NCI-H69 (cell line): ENCODE data around the gene RTN4RL1.
A peak's percentile ranks its signal among the peaks of the same experiment; 100 is the strongest.

Source experiments
- DNase-seq: peaks from one replicate; lab custom pipeline; 2025; lab: John Stamatoyannopoulos, UW

RTN4RL1 gene

DNA sequence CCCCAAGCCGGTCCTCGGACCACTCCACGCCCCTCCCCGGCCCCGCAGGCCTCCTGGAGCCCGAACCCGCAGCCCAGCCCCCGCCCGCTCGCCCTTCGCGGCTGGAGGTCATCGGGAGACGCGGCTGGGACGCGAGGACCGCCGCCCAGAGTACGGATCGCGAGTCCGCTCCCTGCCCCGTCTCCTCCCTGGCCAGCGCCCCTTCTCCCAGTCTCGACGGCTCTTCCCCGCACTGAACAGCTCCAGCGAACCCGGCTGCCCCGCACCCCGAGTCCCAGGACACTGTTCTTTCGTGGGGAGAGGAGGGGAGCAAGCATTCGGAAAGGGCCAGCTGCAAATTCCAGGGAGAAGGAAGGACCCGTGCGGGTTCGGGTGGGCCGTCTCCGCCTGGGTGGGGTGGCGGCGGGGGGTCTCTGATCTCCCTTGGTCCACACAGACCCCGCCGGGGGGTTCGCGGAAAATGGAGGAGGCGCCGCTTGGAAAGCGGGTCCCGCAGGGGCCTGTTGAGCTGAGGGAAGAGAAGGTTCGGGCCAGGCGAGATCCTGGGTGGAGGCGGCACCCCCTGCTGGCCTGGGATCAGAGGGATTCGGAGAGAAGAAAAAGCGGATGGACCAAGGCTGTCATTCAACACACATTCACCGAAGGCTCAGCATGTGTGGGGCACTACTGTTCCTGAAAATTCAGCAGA is 632 bp upstream of the RTN4RL1 start:
- DNase-seq, result peak; percentile 24

DNA sequence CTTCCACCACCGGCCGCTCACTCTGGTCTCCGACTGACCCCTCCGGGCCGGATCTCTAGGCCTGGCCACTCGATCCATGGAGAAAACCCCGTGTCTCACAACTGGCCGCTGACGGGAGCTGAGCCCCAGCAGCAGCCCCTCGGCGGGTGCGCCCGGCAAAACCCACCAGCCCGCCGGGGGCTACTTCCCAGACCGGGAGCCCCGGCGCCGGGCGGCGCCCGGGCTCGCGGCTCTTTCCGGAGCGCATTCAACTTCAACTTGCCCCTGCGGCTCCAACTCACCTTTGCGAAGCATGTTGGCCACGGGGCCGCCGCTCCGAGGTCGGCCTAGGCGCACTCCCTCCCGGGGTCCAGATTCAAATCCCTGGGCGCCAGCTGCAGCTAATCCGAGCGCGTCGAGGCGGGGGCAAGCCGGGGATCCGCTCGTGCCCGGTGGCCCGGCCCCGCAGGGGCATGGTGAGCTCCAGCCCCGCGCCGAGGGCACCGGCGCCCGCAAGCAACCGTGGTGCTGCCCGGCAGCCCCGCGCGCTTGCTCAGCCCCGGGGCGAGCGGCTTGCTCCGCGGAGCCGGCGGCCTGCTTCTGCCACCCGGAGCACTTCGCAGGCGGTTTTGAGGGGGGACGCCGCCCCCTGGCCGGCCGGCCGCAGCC is 438 bp downstream of the RTN4RL1 start:
- peak; percentile 43 for DNase-seq

DNA sequence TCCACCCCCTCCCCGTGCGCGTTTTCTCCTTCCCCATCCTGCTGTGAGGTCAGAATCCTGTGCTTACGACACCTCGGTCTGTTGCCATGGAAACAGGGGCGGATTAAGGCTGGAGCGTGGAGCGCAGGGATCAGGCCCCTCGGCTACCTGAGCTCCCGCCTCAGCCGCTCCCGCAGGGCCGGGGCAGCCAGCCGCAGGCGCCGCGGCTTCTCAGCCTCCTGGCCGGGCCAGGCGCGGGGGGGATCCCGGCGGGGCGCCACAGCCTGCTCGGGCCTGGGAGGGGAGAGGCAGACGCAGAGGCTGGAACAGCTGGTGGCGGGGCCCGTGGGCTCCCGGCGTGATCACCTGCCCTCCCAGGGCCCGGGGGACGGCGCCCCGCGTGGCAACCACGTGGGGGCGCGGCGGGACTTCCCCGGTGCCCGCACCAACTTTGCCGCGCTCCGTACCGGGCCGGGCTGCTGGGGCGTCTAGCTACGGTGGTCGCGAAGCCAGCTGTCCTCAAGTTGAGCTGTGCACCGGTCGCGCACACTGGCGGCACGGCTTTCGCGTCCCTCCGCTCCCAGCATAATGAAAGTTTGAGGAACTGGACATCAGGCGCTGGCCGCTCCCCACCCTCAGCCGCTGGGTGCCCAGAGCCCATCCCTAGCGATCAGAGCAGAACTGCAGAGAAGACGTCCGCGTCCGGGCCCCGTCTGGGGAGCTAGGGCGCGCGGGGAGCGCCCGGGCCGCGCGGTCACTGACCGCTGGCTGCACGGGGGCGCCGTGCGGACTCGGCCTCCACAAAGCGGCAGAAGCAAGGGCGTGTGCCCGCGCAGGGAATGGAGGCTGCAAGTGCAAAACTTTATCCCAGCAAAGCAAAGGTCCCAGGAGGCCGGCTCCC is 1.2 kb downstream of the RTN4RL1 start:
- peak; percentile 87 for DNase-seq

DNA sequence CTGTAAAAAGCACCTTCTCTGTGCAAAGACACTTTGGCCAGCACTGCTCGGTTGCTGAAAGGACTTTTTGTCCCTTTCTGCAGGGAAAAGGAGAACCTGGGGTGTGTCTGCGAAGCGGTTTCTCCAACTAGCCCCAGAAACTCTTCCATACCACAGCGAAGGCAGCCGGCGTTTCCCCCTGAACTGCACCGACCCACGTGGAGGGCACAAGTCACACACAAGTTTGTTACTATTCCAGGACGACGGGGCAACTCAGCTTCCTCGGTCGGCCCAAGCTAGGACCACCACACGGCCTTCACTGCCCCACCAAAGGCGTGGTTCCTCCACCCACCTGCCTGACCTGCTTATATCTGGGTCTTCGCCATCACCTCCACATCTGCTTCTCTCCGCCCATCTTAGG is 1.9 kb downstream of the RTN4RL1 start:
- no peak for DNase-seq

DNA sequence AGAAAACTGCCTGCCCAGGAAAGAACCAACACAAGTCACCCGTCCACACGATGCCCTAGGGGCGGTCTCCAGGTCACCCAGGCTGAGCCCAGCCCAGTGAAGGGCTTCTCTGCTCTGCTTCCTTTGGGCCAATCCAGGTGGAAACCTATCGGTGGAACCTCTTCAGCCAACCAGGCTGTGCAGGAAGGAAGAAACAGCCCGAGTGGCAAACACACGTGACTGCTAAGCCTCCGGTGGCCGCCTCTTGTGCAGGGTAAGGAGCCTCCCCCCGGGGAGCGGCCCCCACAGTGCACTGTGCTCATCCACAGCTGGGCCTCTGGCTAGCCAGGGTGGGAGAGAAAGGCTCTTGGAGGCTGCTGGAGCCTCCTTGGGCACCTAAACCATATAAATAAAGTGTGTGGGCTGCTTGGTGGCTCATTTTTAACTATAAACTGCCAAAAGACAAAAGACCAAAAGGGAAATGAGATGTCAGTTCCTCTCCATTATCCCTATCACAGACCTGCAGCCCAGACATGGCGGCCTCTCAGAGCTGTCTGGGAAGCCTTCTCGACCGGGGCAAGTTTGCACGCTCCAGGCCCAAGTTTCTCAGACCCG is 2.4 kb downstream of the RTN4RL1 start:
- DNase-seq, result no peak

DNA sequence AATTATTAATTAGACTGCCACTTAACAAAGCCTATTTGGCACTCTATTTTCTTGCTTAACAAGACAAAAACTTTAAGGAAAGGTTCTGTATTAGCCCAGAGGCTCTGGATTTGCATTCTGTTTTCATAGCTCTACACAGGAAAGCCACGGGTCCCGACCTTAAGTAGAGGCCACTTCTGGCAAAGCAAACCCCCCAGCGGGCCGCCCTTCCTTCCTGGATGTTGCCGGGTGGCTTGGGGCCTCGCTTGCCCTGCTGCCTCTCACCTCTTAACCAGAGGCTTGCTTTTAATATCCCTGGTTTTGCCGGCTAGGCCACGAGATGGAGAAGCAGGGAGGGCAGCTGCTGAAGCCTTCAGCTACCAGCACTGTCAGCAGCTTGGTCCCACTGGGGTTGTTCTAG is 4.4 kb downstream of the RTN4RL1 start:
- DNase-seq, result no peak

DNA sequence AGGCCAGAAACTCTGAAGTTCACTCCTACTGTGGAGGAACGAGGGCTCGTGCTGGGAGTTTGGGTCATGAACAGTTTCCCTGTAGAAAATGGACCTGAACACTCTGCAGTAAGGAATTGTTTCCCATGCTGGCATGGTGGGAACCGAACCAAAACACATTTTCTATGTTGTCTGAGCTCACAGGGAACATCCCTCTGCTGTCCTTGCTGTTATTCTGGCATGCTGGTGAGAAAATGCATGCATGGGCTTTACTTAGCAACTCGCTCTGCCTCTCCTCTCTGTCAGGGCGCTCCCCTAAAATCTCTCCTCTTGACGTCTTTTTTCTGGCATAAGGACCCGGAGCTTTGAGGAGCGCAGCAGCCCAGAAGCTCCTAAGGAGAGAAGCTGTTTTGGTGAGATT is 5.4 kb downstream of the RTN4RL1 start:
- no peak for DNase-seq

DNA sequence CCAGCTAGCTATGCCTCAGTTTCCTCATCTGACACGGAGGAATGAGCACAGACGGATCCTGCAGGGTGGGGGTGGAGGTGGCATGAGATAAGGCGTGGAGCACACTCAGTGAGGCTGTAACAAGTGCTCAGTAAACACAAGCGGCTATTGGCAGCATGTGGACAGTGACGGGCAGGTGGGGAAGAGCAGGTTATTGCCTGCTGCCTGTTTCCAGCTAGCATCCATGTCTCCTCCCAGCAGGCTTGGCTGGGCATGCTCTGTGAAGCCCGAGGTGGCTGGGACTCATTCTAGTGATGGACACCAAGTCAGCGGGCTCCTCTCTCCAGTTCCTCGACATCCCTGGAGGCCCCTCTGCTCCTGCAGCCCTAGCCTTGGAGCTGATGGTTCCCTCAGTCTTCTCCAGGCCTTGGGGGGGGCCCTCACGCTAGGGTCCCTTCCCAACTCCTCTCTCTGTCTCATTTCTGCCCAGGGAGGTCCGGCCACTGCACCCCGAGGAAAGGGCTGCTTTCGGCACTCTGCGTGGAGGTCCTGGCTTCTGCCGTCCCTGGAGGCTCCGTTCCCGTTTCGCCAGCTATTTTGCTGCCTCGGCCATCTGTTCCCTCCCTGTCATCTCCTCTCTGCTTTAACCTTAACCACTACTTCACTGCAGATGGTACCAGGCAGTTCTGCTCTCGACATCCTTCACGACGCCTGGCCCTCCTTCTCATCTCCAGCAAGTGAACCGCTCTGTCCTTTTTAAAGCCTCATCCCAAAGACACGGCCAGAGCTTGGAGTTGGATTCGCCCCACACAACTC is 6.2 kb downstream of the RTN4RL1 start:
- DNase-seq, result peak; percentile 57

DNA sequence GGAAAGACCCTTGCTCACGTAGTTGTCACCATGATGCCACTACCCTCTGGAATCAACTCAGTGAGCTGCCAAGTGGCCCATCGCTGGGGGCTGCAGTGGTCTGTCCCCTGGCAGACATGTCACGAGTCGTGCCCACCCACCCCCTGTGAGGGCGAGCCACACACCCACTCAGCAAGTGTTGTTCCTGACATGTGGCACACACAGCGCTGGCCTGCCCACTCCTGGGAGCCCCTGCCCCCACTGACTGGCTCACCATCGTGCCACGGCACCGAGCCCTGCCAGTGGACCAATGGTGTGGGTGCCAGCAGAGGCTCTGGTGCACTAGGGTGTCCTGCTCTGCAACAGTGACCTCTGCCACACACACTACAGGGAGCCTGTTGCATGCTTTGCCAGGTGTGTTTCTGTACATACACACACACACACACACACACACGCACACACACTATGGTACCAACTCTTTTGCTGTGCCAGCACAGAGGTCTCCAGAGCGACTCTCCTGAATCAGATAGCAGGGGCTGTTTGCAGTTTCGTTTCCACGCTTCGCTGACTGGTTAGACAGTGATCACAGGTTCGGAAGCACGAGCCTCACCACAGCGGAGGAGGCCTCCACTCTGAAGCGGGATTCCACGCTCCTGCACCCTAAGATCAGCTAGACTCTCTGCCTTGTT is 7.7 kb downstream of the RTN4RL1 start:
- peak; percentile 14 for DNase-seq

DNA sequence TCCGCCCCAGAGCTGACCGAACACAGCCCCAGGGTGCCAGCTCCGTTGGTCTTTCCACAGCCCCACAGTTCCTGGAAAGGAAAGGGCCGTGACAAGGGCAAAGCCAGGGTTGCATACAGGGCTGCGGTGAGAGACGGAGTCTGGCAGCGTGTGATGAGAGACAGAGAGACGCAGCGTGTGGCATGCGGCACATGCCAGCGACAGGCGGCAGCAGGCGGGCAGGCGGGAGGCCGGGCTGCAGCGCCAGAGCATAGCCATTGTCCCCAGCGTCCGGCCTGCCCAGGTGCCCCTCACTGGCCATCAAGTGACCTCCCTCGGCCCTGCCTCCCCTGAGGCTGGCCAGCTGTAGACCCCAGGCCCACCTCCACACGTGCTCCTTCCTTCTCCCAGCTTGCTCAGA is 8.6 kb downstream of the RTN4RL1 start:
- no peak for DNase-seq

DNA sequence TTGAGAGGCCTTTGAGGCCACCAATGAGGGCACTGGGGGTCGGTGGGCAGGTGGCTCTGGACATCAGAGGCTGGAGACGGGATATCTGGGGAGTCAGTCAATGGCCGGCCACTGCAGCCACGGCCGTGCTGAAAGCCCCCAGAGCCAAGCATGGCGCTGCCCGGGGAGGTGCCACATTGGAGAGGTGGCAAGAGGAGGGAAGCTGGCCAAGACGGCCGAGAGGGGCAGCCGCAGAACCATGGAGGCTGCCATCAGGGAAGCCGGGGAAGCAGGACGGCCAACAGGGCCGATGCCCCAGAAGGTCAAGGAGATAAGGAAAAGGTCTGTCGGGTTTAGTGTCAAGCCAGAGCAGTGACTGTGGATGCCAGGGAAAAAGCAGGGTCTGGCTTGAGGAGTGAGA is 9.8 kb downstream of the RTN4RL1 start:
- DNase-seq, result no peak

DNA sequence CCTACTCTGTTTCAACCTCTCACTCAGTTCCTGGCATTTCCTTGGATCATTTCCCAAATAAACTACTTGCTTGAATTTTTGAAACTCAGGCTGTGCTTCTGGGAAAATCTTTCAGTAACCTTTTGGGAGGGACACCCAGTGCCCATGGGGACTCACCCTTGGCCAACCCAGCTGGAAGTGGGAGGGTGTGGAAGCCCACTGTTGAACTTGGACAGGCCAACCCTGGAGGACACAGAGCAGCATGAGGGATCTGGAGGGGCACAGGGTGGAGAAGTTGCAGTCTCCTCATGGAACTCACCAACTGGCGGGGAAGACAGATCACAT is 11.2 kb downstream of the RTN4RL1 start:
- DNase-seq, result no peak

DNA sequence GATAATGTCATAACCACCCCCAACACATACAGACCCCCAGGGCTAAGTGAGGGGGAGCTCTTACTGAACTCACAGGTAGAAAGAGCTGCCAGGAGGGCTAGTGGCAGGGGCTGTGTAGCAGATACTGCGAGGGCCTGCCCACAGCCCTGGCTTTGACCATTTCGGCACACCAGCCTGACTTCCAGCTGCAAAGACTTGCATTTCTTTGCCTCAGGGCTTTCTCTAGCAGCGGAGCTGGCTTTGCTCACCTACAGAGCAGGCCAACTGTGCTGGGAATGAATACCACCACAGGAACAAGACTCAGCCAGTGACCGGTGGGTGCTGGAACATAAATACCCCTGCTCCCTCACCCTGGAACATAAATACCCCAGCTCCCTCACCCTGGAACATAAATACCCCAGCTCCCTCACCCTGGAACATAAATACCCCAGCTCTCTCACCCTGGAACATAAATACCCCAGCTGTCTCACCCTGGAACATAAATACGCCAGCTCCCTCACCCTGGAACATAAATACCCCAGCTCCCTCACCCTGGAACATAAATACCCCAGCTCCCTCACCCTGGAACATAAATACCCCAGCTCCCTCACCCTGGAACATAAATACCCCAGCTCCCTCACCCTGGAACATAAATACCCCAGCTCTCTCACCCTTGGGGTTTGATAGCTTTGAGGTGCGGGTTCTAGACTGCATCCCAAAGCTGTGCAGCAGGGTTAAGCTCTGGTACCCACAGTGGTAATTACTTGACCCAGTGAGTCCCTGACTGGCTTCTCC is 11.7 kb downstream of the RTN4RL1 start:
- DNase-seq, result peak; percentile 14

DNA sequence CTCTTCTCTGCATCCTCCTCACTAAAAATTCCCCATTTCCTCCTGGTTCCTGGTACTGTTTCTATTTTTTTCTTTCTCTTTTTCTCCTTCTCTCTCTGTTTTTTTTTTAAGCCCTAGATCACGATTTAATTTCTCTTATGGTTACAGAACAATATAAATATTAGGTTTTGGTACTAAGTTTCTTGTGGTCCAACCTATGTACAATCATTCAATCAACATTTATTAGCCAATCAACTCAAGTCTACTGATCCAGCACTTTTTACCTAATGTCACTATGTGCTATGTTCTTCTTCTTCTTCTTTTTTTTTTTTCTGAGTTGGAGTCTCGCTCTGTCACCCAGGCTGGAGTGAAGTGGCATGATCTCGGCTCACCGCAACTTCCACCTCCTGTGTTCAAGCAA is 12.6 kb downstream of the RTN4RL1 start:
- no peak for DNase-seq

DNA sequence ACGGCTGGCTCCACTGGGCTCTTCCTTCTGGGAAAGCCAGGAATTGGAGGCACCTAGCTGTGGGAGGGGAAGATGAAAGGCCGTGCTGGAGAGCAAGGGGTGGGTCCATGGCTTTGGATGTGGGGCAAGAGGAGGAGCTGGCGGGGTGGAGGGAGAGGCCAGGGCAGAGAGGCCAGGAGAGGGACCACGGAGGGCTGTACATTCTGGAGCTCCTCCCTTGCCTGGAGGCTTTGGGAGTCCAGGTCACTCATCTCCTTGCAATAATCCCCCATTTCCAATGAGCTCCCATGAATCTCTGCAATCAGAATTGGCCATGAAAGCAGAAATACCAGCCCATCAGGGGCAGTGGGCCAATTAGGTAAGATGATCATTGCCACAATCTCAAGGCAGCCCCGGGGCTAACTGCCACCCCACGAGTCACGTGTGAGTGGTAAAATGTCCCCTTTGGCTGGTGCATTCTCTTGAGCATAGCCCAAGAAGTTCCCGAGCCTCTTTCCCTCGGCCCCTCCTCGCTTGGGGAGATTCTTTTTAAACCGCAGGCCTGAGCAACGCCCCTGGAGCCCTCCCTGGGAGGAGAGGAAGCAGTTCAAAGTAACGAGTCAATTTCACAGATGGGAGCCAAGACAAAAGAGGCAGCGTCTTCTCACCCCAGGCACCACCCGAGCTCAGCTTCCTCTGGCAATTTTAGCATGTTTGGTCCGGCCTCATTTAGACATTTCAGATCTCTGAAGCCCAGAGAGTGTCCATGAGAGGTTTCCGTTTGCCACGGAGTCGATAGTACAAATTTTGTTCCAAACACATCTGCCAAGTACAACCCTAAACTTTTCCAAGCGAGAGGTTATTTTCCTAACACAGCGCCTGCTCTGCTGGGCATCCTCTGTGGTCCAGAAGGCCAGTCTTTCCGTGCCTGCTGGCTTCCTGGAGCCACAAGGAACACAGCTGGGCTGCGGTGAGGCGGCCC is 13.4 kb downstream of the RTN4RL1 start:
- DNase-seq, result peak; percentile 63

DNA sequence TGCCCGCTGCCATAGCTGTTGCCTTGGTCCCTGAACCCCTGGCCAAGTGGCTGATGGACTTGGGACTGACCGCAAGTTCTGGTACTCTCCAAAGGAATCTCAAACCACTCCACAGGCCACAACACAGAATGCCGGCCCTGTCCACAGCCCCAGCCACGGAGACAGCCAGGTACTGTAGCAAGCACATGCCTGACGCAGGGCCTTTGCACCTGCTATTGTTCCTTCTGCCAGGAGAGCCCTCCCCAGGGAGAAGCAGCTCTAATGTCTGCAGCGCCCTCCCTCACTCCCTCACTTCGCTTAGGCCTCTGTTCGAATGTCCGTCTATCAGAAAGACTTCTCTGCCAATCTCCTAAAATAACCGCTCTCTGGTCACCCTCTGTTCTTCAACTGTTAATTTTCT is 15.4 kb downstream of the RTN4RL1 start:
- DNase-seq, result no peak

DNA sequence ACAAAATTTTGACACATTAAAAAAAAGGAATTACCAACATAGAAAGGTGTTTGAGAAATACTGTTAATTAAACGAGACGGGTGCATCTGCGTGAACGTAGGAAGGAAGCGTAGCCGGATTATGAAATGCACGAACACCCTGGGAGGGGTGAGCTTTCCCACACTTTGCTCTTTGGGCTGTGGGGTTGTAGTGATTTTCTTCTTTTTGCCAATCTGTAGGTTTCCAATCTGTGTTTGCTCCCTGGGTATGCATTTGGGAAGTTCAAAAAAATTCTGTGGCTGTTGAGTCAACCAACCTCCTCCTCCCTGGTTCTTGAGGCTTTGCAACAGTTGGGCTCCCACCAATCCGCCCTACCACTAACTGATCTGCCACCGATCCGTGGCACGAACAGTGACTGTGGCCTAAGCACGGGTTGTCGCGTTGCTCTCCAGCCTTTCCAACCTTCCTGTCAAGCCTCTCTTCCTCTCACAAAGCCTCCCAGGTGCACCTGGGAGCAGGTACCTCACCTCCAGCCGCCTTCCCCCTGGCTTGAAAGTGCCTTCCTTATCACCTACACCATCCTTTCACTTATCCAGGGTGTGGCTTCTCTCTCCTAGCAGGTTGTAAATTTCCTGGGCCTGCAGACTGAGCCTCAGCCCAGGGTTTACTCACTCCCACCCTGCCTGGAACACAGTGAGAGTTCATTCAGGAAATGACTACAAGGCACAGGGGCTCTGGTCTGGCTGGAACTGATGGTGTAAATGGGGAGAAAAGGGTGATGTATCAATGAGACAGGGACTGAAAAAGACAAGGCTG is 16.6 kb downstream of the RTN4RL1 start:
- no peak for DNase-seq

DNA sequence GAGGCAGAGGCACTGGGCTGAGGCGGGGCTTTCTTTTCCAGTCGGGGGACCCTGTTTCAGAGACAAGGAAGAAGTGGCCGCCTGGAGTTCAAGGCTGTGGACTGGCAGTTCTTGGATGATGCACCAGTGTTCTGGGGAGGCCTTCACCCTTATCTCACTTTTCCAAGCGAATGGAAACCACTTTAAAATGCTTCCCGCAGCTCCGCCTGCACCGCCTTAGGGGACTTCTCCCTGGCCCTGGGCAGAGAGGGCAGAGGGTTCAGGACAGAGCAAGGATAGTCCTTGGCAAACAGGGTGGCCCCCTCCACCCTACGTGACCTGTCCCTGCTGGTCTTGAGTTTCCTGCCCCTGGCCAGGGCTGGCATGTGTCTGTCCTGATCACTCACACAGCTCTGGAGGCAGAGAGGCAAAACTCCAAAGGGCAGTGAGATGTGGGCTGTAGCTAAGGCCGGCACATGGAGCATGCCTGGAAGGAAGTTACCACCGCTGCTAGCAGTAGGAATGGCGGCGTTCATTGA is 20.6 kb downstream of the RTN4RL1 start:
- no peak for DNase-seq
